Lower leg skin (tissue), 3 donors: ENCODE data around the gene CNTLN.

ENCODE experiments used
- CTCF ChIP-seq, 3 donors: fragments of 450-650 bp; IDR thresholded peaks; one replicate each; pipeline ENCODE4 v1.5.1; 2016; ENCODE audit warnings: antibody characterized with exemption in 3 of 3, mild to moderate bottlenecking in 3 of 3, moderate library complexity in 2 of 3
- POLR2A ChIP-seq, 2 donors: fragments of 450-650 bp; IDR thresholded peaks; one replicate each; pipeline ENCODE4 v1.6.1; 2016 to 2017; ENCODE audit warnings: antibody characterized with exemption in 2 of 2, mild to moderate bottlenecking in 1 of 2, moderate library complexity in 1 of 2

DNA sequence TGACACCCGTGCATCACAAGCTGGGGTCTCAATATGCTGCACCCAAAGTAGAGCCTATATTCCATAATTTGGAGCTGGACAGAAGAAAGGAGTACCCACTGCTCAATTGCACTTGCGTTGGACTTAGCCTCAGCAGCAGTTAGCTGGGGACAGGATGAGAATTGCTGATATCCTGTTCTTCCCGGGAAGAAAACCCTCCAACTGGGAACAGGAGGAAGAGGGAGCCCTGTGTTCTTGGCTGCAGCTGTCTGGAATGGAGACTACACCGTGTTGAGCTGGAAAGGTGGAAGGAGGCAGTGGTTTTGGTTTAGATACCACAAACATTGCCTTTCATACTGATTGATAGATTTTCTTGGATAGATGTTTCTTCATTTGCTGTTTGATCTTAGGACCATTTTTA lies 24.6 kb downstream of the CNTLN start:
- TF ChIP-seq CTCF (IDR thresholded peaks at IDR 0.05) (no peak), POLR2A (IDR thresholded peaks at IDR 0.05) (no peak)
